ENCODE data around the gene LYSMD3.

Gene LYSMD3

DNA sequence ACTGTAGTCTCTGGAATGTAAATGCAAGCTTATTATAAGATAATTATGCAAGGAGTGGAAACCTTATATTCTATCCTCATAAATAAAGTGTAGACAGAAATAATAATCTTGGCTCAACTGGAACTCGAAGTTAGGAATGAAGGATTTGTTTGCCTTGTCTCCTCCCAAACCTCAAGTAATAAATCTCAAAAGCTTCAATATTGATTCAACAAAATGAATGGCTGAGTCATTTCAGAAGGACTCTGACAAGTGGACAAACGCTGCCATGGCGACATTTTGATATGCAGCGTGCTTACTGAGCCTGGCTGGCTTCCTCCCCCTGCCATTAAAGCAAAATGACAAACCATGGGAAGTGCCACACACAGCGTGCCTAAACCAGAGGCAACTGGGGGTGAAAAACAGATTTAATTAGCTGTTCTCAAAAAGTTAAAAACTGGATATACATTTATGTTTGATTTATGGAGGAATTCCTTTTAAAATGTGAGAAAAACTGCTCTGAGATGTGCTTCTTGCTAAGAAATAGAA is 18.7 kb upstream of the LYSMD3 start:
- no peak for DNase-seq (ENCODE audit: low read depth in 2 of 3, low spot score in 2 of 3)

DNA sequence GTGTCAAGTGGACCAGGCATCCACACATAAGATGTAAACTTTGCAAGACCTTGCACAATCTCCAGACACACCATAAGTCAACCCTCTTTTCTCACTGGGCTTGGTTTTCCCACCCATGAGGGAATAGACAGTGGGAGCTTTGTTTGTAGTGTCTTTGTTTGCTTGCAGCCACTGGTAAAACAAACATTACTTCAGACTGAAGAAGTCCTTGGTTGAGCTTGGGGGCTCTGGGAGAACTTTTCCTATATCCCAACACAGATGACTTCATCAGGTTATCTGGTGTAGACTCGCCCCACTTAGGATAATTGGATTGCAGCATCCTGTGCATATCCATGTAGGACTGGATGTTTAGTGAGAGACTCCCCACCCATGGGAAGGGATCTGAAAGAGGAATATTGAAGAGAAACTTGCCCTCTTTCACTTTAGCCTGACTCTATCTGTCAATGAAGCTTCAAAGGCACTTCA is 17.7 kb upstream of the LYSMD3 start:
- DNase-seq (ENCODE audit: low read depth in 2 of 3, low spot score in 2 of 3): no peak

GRCh38 chr5:90546216-90546837 is 16.9 kb upstream of the LYSMD3 start:
- DNase-seq (ENCODE audit: low read depth in 2 of 3, low spot score in 2 of 3): no peak

- no peak for DNase-seq (ENCODE audit: low read depth in 2 of 3, low spot score in 2 of 3)
These were observed 16.1 kb upstream of the LYSMD3 start for GRCh38 chr5:90545511-90545910.

- no peak for DNase-seq (ENCODE audit: low read depth in 2 of 3, low spot score in 2 of 3)
These were observed 13.6 kb upstream of the LYSMD3 start for GRCh38 chr5:90542827-90543519.

DNA sequence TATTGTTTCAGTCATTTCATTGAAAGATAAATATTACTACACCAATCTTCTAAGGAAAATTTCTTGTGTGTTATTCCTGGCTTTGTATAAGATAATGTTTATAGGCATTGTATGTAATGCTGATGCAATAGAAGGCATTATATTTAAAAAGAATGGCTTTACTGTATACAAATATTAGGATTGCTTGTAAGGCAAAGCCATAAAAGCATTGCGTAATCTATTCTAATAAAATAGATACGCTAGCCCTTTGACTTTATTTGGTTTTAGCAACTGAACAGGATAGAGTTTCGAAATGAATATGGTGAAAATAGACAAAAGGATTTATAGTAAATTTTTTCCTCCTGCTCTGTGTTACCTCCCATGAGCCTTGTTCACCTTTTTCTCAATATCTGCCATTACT is 5.5 kb upstream of the LYSMD3 start:
- DNase-seq (ENCODE audit: low read depth in 2 of 3, low spot score in 2 of 3): no peak

DNA sequence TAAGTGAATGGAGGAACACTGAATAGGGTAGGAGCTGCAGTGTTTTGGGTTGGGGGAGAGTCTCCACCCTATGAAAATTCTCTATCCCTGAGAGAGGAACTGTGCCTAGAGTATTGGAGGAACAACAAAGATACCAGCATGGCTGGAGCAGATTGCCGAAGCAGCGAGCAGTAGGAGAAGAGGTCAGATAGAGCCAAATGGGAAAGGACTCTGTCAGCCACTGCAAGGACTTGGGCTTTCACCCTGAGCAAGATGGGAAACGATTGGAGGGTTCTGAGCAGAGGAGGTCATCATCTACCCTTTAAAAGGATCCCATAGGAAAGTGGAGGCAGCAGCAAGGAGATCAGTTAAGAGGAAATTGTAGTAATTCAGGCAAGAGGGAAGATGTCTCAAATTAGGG is 4.4 kb upstream of the LYSMD3 start:
- no peak for DNase-seq (ENCODE audit: low read depth in 2 of 3, low spot score in 2 of 3)

- no peak for DNase-seq (ENCODE audit: low read depth in 2 of 3, low spot score in 2 of 3)
These were observed 1.5 kb upstream of the LYSMD3 start for GRCh38 chr5:90530736-90531487.

DNA sequence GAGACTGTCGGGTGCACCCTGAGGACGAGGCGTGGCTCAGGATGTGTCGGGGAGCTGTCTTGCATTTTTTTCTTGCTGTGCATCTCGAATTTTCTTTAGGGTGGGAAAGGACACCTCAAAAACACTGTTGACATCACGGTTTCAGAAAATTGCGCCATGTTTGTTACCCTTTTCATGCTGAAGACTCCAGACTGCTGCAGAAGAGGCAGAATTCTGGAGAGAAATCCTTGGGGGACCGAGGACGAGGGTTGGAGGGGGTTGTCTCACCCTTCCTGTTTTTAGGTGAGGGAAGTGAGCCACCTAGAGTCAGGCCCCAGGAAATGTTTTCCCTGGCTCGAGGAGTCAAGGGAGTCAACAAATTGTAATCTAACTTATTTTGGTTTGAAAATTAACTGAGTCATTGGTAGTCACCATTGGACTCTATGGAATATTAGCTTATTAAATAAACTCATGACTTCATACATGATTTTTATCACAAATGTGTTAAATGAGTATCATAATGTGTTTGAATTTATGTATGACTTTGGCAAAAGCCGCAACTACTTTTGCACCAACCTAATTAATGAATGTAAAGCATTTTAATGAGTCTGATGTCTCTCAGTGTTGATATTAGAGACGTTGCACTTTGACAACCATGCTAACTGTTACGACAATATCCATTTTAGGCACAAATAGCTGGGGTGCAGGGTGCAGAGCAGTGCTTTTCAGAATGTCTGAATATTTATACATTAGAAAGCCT is 724 bp upstream of the LYSMD3 start:
- peak in 1 of 3 experiments; percentile 18 for DNase-seq (ENCODE audit: low read depth in 2 of 3, low spot score in 2 of 3)

DNA sequence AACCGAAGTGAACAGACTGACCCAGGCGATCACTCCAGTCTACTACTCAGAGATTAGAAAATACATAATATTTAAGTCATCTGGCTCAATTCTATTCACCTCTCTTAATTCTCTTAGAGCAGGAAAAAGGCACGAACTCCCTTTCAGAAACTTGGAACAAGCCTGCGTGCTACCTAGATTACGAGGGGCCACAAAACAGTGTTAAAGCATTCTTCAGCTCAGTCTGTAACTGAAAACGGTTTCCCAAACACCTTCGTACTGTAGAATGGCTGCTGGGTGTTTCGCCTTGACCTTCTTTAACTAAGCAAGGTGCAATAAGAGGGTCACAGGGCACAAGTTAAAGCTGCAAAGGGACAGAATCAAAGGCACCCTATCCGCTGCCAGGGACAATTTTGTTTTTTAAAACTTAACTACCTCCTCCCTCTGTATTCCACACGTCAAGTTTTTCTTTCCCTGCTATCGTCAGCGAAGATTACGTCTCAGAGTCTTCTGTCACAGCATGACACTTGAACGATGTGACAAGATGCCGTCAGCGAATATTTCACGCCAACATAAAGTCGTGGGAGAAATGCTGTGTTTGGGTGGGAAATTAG is 687 bp downstream of the LYSMD3 start:
- DNase-seq (ENCODE audit: low read depth in 2 of 3, low spot score in 2 of 3): no peak

DNA sequence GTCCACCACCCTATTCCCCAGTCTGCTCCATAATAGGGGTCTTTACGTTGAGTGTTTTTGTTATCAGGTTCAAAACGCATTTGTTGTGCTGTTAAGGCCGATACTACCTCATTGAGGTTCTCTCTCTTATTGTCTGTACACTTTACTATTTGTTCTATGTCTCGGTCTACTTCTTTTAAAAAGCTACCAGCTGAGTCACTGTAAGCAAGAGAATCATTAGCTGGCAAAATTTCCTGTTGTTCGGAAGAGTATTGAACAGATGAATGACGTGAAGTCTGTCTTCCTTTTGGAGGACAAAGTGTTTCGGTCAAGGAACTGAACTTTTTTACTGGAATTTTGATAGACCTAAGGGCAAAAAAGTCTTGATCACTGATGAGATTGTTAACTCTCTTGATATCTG is 10.3 kb downstream of the LYSMD3 start:
- DNase-seq (ENCODE audit: low read depth in 2 of 3, low spot score in 2 of 3): no peak

DNA sequence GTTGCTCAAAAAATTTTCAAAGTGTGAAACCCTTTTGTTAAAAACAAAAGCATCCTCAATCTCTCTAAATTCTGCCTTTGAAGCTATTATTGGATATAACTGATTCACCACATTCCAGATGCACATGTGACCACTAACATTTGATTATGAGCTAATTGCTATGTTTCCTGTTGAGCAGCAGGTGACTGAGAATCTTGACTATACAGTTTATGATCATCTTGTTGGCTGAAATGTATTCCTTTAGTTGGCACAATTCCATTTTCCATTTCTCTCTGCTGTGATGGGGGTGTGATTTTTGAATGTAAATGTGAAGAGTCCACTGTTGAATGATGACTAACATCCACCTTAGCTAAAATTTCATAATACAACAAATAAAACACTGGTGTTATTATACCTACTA is 10.7 kb downstream of the LYSMD3 start:
- no peak for DNase-seq (ENCODE audit: low read depth in 2 of 3, low spot score in 2 of 3)

DNA sequence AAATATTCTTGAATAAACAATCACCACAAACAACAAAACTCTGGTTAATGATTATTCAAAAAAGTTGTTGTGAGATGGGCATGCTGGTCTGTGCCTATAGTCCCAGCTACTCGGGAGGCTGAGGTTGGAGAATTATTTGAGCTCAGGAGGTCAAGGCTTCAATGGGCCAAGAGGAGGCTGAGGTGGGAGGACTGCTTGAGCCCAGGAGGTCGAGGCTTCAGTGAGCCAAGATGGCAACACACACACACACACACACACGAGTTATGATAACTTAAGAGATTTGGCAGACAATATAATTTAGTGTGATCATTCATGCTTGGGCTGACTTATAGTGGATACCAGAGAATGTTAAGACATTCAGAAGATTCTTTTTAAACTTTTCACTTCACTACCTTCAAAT is 14.9 kb downstream of the LYSMD3 start:
- no peak for DNase-seq (ENCODE audit: low read depth in 2 of 3, low spot score in 2 of 3)

DNA sequence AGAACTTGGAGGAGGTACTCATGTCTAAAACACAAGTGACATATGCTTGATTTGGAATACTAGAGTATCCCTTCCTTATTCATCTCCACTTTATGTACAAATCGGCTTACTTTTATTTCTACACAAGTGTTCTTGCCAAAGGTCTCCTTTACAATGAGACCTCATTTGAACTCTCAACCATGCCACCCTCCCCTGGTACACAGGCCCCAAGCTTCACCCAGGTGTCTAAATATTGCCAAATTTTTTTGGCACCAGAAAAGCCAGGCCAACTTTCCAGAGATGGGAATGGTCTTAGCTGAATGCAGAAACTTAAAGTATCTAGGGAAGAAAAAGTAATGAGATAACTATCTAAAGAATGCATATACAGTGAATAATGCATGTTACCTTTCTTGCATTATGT is 18.9 kb downstream of the LYSMD3 start:
- no peak for DNase-seq (ENCODE audit: low read depth in 2 of 3, low spot score in 2 of 3)

DNA sequence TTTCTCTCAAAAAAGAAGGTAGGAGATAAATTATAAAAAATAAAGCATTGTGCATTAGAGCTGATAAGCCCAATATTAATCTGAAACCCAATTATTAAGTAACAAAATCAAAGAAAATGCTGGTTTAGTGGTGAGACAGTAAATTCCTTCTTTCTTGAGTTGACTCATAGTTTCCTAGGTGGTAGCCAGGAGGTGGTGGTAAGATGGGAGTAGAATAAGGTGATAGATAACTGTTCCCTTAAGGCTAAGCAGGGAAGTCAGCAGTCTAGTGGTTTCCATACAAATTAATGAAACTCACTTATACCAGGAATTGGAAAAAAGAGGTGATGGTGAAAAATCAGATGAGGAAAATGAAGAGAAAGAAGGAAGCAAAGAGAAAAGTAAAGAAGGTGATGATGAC is 23.2 kb downstream of the LYSMD3 start:
- no peak for DNase-seq (ENCODE audit: low read depth in 2 of 3, low spot score in 2 of 3)

- no peak for DNase-seq (ENCODE audit: low read depth in 2 of 3, low spot score in 2 of 3)
These were observed 24.6 kb downstream of the LYSMD3 start for GRCh38 chr5:90504743-90505142.

GRCh38 chr5:90503596-90503995 is 25.8 kb downstream of the LYSMD3 start:
- DNase-seq (ENCODE audit: low read depth in 2 of 3, low spot score in 2 of 3): no peak

DNA sequence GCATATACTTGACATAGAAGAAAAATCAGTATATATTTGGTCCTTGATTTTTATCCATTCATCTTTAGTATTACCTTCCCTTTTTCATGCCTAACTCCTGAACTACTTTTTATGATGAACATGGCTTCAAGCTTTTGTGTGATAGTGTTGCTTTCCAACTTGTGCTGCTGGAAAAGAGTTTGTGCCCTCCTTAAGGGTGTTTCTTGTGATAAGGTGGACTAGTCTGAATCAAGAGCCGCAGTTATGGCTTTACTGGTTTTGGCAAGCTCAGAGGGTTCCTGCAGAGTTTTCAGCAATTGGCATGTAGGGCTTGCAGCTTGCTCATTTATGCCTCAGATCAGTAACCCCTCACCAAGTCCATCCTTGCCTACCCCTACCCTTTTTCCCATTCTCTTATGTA is 34.2 kb downstream of the LYSMD3 start:
- DNase-seq (ENCODE audit: low read depth in 2 of 3, low spot score in 2 of 3): no peak

DNA sequence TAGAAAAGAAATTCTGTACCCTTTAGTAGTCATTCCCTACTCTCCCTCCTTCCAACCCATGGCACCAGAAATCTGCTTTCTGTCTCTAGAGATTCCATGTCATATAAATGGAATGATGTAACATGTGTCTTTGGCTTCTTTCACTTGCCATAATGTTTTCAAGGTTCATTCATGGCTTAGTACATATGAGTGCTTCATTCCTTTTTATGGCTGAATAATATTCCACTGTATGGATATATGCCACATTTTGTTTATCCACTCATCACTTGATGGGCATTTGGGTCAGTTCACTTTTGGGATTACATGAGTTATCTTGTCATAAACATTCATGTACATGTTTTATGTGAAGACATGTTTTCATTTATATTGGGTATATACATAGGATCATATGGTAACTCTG is 35.3 kb downstream of the LYSMD3 start:
- no peak for DNase-seq (ENCODE audit: low read depth in 2 of 3, low spot score in 2 of 3)

- no peak for DNase-seq (ENCODE audit: low read depth in 2 of 3, low spot score in 2 of 3)
These were observed 40.6 kb downstream of the LYSMD3 start for GRCh38 chr5:90488791-90489190.

DNA sequence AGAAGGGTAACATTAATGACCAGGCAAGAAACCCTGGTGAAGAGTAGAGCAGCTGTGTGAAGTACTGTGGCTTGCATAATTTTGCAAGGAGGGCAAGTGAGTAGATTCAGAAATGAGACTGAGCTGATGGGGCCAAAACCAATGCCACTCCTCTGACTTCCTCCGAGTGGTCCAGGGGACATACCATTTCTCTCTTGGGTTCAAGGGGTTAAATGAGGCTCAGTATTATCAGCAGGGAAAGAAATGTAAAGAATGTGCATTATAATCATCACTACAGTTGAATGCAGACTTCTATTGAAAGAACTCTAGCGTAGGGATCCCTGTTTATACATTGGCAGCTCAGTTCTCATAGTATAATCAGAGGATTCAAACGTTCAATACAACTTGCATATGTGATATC is 44.8 kb downstream of the LYSMD3 start:
- no peak for DNase-seq (ENCODE audit: low read depth in 2 of 3, low spot score in 2 of 3)

Data from activated CD8-positive, alpha-beta memory T cell treated with anti-CD3 and anti-CD28 coated beads for 48 hours (primary cell).